HUES6 (cell line): Measurements from ENCODE around the gene MYCBPAP.

ENCODE experiments used
- H3K27ac ChIP-seq: 2 replicates; pipeline ENCODE4 v1.7.0; 2013; ENCODE audit warnings: low read depth, mild to moderate bottlenecking, low read length, inconsistent platforms
- H3K27me3 ChIP-seq: 2 replicates; pipeline ENCODE4 v1.6.1; 2013; ENCODE audit warnings: low read length; ENCODE audit not compliant: control insufficient read depth, insufficient read depth
- H3K36me3 ChIP-seq: 2 replicates; pipeline ENCODE4 v1.6.1; 2013; ENCODE audit warnings: low read length; ENCODE audit not compliant: control insufficient read depth, insufficient read depth
- H3K4me1 ChIP-seq: 2 replicates; pipeline ENCODE4 v1.6.1; 2013; ENCODE audit warnings: low read length; ENCODE audit not compliant: control insufficient read depth, insufficient read depth
- H3K4me3 ChIP-seq: 2 replicates; pipeline ENCODE4 v1.5.1; 2013; ENCODE audit warnings: low read depth, low read length
- H3K9ac ChIP-seq: one replicate; pipeline ENCODE4 v1.6.1; 2013; ENCODE audit warnings: mild to moderate bottlenecking, low read length
- H3K9me3 ChIP-seq: 2 replicates; pipeline ENCODE4 v1.6.1; 2013; ENCODE audit warnings: low read depth, low read length; ENCODE audit not compliant: control insufficient read depth, insufficient read depth

The MYCBPAP gene

GRCh38 chr17:50480854-50481490 lies 27.3 kb upstream of the MYCBPAP start:
- H3K27ac ChIP-seq: no peak overlapping the region
- H3K9ac ChIP-seq: no peak overlapping the region
- H3K36me3 ChIP-seq: peaks cover 36% of the 10 kb centered on the region
- H3K4me1 ChIP-seq: peaks cover 11% of the 10 kb centered on the region
- no peak overlapping the region for H3K4me3 ChIP-seq
- H3K9me3 ChIP-seq: no peaks in the 10 kb centered on the region
- peaks cover 6% of the 10 kb centered on the region for H3K27me3 ChIP-seq

GRCh38 chr17:50481648-50482047 lies 26.6 kb upstream of the MYCBPAP start:
- H3K4me1 ChIP-seq: peaks cover 7% of the 10 kb centered on the region
- peaks cover 36% of the 10 kb centered on the region for H3K36me3 ChIP-seq
- H3K27ac ChIP-seq: no peak overlapping the region
- H3K9ac ChIP-seq: no peak overlapping the region
- H3K9me3 ChIP-seq: no peaks in the 10 kb centered on the region
- peaks cover 1% of the 10 kb centered on the region for H3K27me3 ChIP-seq
- no peak overlapping the region for H3K4me3 ChIP-seq

- Histone ChIP-seq H3K36me3 (peaks cover 38% of the 10 kb centered on the region), H3K4me3 (no peak overlapping the region), H3K4me1 (0 out of 2 replicates have a peak, but pooled peaks cover 6% of the 10 kb centered on the region), H3K9ac (no peak overlapping the region), H3K9me3 (no peaks in the 10 kb centered on the region), H3K27ac (no peak overlapping the region), H3K27me3 (no peaks in the 10 kb centered on the region)
Measured at GRCh38 chr17:50482110-50482509, 26.1 kb upstream of the MYCBPAP start.

GRCh38 chr17:50482516-50482915 lies 25.7 kb upstream of the MYCBPAP start:
- H3K4me1 ChIP-seq: 0 out of 2 replicates have a peak, but pooled peaks cover 6% of the 10 kb centered on the region
- H3K36me3 ChIP-seq: peaks cover 39% of the 10 kb centered on the region
- H3K9ac ChIP-seq: no peak overlapping the region
- no peaks in the 10 kb centered on the region for H3K9me3 ChIP-seq
- H3K4me3 ChIP-seq: no peak overlapping the region
- no peak overlapping the region for H3K27ac ChIP-seq
- H3K27me3 ChIP-seq: no peaks in the 10 kb centered on the region

GRCh38 chr17:50483266-50483665 lies 25.0 kb upstream of the MYCBPAP start:
- H3K4me1 ChIP-seq: 0 out of 2 replicates have a peak, but pooled peaks cover 3% of the 10 kb centered on the region
- H3K27ac ChIP-seq: no peak overlapping the region
- H3K36me3 ChIP-seq: peaks cover 39% of the 10 kb centered on the region
- H3K9me3 ChIP-seq: no peaks in the 10 kb centered on the region
- H3K4me3 ChIP-seq: no peak overlapping the region
- no peak overlapping the region for H3K9ac ChIP-seq
- H3K27me3 ChIP-seq: no peaks in the 10 kb centered on the region

- H3K9me3 ChIP-seq: no peaks in the 10 kb centered on the region
- H3K27ac ChIP-seq: no peak overlapping the region
- peaks cover 39% of the 10 kb centered on the region for H3K36me3 ChIP-seq
- no peak overlapping the region for H3K4me3 ChIP-seq
- no peak overlapping the region for H3K9ac ChIP-seq
- H3K4me1 ChIP-seq: 0 out of 2 replicates have a peak, but pooled peaks cover 4% of the 10 kb centered on the region
- H3K27me3 ChIP-seq: no peaks in the 10 kb centered on the region
Measured at GRCh38 chr17:50484386-50485155, 23.7 kb upstream of the MYCBPAP start.

GRCh38 chr17:50487213-50488096 lies 20.8 kb upstream of the MYCBPAP start:
- Histone ChIP-seq H3K4me3 (no peak overlapping the region), H3K36me3 (peaks cover 31% of the 10 kb centered on the region), H3K27me3 (no peaks in the 10 kb centered on the region), H3K4me1 (0 out of 2 replicates have a peak, but pooled peaks cover 4% of the 10 kb centered on the region), H3K27ac (no peak overlapping the region), H3K9me3 (no peaks in the 10 kb centered on the region), H3K9ac (no peak overlapping the region)

- H3K4me1 ChIP-seq: 0 out of 2 replicates have a peak, but pooled peaks cover 4% of the 10 kb centered on the region
- no peak overlapping the region for H3K4me3 ChIP-seq
- H3K9ac ChIP-seq: no peak overlapping the region
- no peaks in the 10 kb centered on the region for H3K27me3 ChIP-seq
- H3K36me3 ChIP-seq: peaks cover 22% of the 10 kb centered on the region
- H3K9me3 ChIP-seq: no peaks in the 10 kb centered on the region
- no peak overlapping the region for H3K27ac ChIP-seq
Measured at GRCh38 chr17:50488880-50489279, 19.4 kb upstream of the MYCBPAP start.

GRCh38 chr17:50491505-50491904 lies 16.7 kb upstream of the MYCBPAP start:
- 0 out of 2 replicates have a peak, but pooled peaks cover 4% of the 10 kb centered on the region for H3K4me1 ChIP-seq
- H3K4me3 ChIP-seq: no peak overlapping the region
- no peaks in the 10 kb centered on the region for H3K9me3 ChIP-seq
- H3K27me3 ChIP-seq: no peaks in the 10 kb centered on the region
- peaks cover 3% of the 10 kb centered on the region; the same call in 1 of the 2 replicates for H3K36me3 ChIP-seq
- no peak overlapping the region for H3K27ac ChIP-seq
- H3K9ac ChIP-seq: no peak overlapping the region

GRCh38 chr17:50492214-50492613 lies 16.0 kb upstream of the MYCBPAP start:
- Histone ChIP-seq H3K4me3 (no peak overlapping the region), H3K9me3 (no peaks in the 10 kb centered on the region), H3K27me3 (no peaks in the 10 kb centered on the region), H3K9ac (no peak overlapping the region), H3K27ac (no peak overlapping the region), H3K4me1 (0 out of 2 replicates have a peak, but pooled peaks cover 4% of the 10 kb centered on the region), H3K36me3 (peaks cover under 1% of the 10 kb centered on the region; the same call in 1 of the 2 replicates)
